AG09319 (cell line): ENCODE measurements around the gene MDGA2.

Source experiments
- DNase-seq: peaks from one replicate; pipeline ENCODE4 v3.0.0-alpha.2; 2010; ENCODE audit warnings: low read depth; ENCODE audit errors: extremely low read depth
- TF ChIP-seq, protein P1 (sequence below): IDR thresholded peaks from 2 replicates; pipeline ENCODE4 v1.5.1; 2011; ENCODE audit warnings: low read depth, mild to moderate bottlenecking, inconsistent platforms, low read length, moderate library complexity

Gene MDGA2

DNA sequence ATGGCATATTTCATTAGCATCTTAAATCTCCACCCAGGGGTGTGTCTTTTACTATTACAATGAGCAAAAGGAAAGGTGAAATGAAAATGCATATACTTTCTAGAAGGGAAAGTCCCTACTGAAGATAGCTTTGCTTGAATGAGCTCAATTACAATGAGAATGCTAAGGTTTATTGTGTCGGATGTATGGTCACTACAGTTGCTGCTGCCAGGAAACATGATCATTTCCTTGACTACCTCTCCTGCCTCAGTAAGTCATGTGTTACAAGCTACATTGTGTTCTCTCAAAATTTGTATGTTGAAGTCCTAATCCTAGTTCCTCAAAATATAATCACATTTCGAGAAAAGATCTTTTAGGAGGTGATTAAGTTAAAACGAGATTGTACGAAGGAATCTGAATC is 322.2 kb downstream of the MDGA2 start:
- TF ChIP-seq, protein P1, sequence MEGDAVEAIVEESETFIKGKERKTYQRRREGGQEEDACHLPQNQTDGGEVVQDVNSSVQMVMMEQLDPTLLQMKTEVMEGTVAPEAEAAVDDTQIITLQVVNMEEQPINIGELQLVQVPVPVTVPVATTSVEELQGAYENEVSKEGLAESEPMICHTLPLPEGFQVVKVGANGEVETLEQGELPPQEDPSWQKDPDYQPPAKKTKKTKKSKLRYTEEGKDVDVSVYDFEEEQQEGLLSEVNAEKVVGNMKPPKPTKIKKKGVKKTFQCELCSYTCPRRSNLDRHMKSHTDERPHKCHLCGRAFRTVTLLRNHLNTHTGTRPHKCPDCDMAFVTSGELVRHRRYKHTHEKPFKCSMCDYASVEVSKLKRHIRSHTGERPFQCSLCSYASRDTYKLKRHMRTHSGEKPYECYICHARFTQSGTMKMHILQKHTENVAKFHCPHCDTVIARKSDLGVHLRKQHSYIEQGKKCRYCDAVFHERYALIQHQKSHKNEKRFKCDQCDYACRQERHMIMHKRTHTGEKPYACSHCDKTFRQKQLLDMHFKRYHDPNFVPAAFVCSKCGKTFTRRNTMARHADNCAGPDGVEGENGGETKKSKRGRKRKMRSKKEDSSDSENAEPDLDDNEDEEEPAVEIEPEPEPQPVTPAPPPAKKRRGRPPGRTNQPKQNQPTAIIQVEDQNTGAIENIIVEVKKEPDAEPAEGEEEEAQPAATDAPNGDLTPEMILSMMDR = no peak
- DNase-seq = no peak

DNA sequence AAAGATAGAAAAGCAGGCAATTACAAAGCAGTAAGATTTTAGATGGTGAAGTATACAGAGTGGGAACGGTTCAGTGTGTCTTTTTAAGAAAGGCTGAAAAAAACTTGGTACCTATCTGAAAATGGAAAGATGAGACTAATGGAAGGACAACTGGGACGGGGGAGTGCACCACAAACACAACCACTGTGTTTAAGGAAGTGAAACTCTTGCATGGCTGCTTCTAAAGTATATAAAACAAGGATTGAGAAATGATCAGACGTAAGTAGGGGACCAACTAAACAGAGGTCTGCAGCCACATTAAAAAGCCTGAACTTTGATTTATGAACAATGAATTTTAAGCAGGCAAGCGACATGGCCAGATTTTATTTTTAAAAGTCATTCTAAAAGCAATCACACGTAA is 328.6 kb downstream of the MDGA2 start:
- TF ChIP-seq, protein P1 = no peak
- DNase-seq = no peak

DNA sequence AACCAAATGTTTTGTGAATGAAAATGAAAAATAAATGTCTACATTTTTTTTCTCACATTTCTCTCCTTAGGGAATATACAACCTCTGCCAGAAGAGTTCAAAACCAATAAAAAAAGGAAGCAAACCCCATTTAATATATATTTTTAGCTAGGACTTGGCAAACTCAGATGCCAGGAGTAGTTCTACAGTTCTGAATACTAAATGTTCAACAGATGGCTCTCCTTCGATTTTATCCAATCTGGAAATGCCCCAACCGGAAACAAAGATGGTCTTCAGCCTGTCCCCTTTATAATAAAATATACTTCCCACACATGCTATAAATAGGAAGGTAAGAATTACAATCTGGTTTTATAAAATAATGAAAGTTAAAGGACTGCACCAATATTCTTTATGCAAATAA is 330.4 kb downstream of the MDGA2 start:
- TF ChIP-seq, protein P1 = no peak
- DNase-seq = no peak

DNA sequence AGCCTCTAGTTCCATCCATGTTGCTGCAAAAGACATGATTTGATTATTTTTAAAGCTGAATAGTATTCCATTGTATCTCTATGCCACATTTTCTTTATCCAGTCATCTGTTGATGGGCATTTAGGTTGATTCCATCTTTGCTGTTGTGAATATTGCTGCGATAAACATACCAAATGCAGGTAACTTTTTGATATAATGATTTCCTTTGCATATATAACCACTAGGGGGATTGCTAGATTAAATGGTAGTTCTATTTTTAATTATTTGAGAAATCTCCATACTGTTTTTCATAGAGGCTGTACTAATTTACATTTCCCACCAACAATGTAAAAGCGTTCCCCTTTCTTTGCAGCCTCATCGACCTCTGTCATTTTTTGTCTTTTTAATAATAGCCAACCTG is 342.5 kb downstream of the MDGA2 start:
- TF ChIP-seq, protein P1 = no peak
- no peak for DNase-seq

DNA sequence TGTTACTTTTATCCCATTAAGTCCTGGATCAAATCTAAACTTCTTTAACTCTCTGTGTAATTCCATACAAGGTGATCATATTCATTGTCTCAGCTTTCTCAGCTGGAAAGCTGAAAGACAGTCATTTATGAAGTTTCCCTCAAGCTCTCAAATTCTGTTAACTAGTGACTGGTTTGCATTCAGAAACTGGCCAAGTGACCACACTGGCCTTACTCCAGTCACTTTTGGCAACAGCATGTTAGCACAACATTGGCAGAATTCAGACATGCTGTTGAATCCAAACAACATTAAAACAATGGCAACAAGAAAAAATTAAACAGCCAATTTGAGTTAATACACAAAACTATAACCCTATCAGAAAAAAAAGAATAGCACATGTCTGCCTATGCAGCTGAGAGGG is 343.3 kb downstream of the MDGA2 start:
- TF ChIP-seq, protein P1 = no peak
- DNase-seq = no peak

DNA sequence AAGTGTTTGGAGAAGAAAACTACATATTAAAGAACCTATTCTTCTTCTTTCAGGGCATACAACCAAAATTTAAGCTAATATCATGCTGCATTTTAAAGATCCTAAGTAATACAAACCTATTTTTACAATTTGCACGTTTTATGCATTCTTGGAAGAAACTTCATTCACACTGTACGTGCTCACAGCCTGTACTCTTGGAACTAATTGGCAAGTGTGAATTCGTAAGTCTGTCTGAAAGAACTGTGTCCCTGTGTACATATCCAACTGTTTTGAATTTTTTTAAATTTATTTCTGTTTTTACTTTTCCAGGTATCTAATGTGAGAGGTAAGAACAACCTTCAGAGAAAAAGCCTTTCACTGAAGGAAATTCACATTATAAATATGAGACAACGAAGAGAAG is 347.0 kb downstream of the MDGA2 start:
- TF ChIP-seq, protein P1 = no peak

DNA sequence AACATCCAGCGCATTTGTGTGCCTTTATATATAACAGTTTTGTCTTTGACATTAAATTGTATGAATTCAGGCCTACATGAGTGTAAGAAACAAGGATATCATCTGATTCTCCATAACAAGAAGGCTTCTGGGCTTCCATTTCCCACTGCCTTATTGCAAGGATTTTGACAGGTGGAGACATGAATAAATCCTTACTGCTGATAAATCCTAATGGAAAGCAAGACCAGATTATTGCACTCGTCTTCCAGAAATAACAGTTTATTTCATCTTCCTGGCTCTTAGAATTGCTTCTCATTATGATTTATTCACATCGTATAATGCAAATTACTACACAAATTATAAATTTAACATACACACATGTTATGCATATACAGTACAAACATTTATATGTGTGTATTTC is 348.1 kb downstream of the MDGA2 start:
- TF ChIP-seq, protein P1 = no peak

More for the DNA sequence above, 347.0 kb downstream of the MDGA2 start:
- DNase-seq = no peak

More for the DNA sequence above, 348.1 kb downstream of the MDGA2 start:
- DNase-seq = no peak
